Testis (tissue), 2 donors: ENCODE results near the gene TNP2.

Experiments
- CTCF ChIP-seq, 3 experiments: fragments of 450-650 bp in 2 of 3; fragments of 200-600 bp in 1 of 3; sonication (generic) in 1 of 3; IDR thresholded peaks; one replicate each; pipeline ENCODE4 v1.5.1; 2016 to 2019; ENCODE audit warnings: antibody characterized with exemption in 3 of 3, mild to moderate bottlenecking in 2 of 3, moderate library complexity in 1 of 3
- POLR2A ChIP-seq: fragments of 450-650 bp; IDR thresholded peaks from one replicate; pipeline ENCODE4 v1.6.1; 2017; ENCODE audit warnings: antibody characterized with exemption, mild to moderate bottlenecking, moderate library complexity

GRCh38 chr16:11236461-11237254 is 32.5 kb downstream of the TNP2 start:
- TF ChIP-seq CTCF (IDR thresholded peaks at IDR 0.05) (no peak), POLR2A (no peak)
